ENCODE data around the gene KRT3. TPM values are rescaled to one million over a fixed set of nuclear protein-coding genes. Genes with fewer than 3 reads are reported as not detected.
A peak's percentile ranks its signal among the peaks of the same experiment; 100 is the strongest.

The KRT3 gene
- total RNA-seq, 4 donors from 2014 or later: not detected

DNA sequence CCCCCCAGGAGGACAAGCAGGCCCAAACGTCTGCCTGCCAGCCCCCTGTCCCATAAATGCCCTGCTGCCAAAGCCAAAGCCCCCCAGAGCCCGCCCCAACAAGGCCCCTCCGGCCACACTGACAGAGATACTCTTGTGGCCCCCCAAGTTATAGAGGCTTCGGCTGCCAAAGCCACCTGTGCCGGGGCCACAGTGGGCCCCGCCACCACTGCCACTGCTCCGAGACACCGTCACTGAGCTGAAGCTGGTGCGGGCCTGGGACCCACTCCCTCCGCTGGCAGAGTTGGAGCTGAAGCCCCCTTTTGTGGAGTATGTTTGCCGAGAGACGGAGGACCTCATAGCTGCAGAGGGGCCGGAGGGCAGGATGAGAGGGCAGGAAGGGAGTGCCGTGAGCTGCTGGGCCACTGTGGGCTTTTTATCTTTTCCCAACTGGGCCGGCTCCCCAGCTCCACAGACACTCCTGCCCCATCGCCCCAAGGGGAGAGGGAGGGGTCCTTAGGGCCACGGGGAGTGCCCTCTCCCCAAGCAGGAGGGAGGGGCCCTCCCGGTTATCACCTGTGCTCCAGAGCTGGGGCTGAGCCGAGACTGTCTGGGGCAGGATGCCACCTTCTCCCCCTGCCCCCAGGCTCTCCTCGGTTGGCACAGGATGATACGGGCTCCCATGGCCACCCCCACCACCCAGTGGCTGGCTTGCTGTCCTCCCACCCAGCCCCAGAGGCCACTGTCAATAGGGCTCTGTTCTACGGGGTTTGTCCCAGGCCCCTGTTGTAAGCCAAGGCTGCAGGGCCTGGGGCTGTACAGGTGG, 38.2 kb upstream of the KRT3 start, which contains the start of gene KRT79:
Gene KRT79 (minus strand): TSS at position 390 of the 805 bp plus-strand sequence. CDS start 51 bp downstream, at position 339.
- Histone ChIP-seq H3K9me3 (no peaks in the 10 kb centered on the region), H3K36me3 (no peaks in the 10 kb centered on the region), H3K27ac (no peak within 1 kb of the TSS), H3K4me3 (no peak within 1 kb of the TSS), H3K27me3 (no peaks in the 10 kb centered on the region), H3K4me1 (peaks cover 5% of the 10 kb centered on the region)
- TF ChIP-seq, protein P1, sequence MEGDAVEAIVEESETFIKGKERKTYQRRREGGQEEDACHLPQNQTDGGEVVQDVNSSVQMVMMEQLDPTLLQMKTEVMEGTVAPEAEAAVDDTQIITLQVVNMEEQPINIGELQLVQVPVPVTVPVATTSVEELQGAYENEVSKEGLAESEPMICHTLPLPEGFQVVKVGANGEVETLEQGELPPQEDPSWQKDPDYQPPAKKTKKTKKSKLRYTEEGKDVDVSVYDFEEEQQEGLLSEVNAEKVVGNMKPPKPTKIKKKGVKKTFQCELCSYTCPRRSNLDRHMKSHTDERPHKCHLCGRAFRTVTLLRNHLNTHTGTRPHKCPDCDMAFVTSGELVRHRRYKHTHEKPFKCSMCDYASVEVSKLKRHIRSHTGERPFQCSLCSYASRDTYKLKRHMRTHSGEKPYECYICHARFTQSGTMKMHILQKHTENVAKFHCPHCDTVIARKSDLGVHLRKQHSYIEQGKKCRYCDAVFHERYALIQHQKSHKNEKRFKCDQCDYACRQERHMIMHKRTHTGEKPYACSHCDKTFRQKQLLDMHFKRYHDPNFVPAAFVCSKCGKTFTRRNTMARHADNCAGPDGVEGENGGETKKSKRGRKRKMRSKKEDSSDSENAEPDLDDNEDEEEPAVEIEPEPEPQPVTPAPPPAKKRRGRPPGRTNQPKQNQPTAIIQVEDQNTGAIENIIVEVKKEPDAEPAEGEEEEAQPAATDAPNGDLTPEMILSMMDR (IDR thresholded peaks at IDR 0.05): no peak
- no peak for TF ChIP-seq EP300 (IDR thresholded peaks at IDR 0.05)
- TF ChIP-seq POLR2AphosphoS5 (IDR thresholded peaks at IDR 0.05): no peak
- TF ChIP-seq POLR2A (IDR thresholded peaks at IDR 0.05): no peak
- DNase-seq (ENCODE audit: low spot score in 2 of 2): peak in 1 of 2 donors; percentile 53
- 75% methylated on average over 17 of the region's 22 CpGs for WGBS

DNA sequence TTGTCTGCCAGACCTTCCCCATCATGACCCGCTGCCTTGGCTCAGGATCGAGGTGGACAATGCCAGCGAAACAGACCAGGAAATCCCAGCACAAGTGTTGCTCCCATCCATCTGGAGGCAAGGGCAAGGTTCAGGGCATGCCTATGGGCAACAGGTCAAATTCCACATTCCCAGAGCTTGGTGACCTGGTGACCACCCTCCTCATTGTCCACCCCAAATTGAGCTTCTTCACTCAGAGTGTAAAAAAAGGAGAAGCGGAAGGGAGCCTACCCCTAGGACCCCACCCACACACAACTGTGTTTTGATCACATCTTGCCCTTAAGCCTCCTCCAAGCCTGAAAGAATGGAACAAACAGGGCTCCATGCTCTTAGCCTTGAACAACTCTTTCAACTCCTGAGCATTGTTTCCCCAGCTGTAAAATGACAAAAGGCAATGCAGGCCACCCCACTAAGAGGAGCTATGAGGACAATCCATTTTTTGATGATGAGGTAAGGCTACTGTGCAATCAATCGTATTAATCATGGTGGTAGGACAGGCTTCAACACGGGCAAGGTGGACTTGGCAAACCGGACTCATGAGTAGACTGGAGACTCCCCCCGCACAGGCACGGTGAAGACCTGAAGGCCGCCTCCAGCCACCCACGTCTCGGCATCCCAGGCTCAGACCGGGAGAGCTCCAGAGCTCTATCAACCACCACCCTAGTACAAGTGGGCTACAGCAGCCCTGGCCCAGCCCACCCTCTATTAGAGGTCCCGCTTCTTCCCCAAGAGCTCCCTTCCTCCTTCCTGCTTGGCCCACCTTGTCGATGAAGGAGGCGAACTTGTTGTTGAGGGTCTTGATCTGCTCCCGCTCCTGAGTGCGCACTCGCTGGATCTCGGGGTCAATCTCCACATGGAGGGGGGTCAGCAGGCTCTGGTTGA, 37.3 kb upstream of the KRT3 start:
- DNase-seq (ENCODE audit: low spot score in 2 of 2): peak in 1 of 2 donors; percentile 30
- no peaks in the 10 kb centered on the region for H3K36me3 ChIP-seq
- no peaks in the 10 kb centered on the region for H3K27me3 ChIP-seq
- TF ChIP-seq POLR2AphosphoS5 (IDR thresholded peaks at IDR 0.05) (no peak), EP300 (IDR thresholded peaks at IDR 0.05) (no peak), POLR2A (IDR thresholded peaks at IDR 0.05) (no peak)
- TF ChIP-seq, protein P1 (IDR thresholded peaks at IDR 0.05): no peak
- no peaks in the 10 kb centered on the region for H3K9me3 ChIP-seq
- no peak overlapping the region for H3K4me3 ChIP-seq
- no peak overlapping the region for H3K27ac ChIP-seq
- H3K4me1 ChIP-seq: peaks cover 4% of the 10 kb centered on the region
- WGBS: 96% methylated on average over 19 of the region's 20 CpGs

DNA sequence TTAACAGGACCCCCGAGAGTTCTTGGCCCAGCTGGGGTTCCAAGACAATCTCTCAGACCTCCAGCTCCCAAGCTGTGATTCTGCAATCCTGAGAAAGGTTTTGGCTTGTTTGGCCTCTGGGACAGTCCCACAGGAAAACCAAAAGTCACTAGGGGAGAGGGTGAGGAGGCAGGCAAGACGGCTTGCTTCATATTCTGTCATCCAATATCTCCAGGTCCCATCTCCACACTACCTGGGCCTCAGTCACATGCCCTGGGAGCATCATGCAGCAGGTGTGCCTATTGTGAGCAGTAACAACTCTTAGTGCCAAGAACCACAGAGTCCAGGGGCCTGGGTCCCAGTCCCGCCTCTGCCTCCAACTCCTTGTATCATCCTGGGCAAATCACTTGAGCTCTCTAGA, 36.5 kb upstream of the KRT3 start:
- WGBS: 83% methylated on average over 3 of the region's 3 CpGs
- H3K4me3 ChIP-seq: no peak overlapping the region
- TF ChIP-seq, protein P1 (IDR thresholded peaks at IDR 0.05): no peak
- TF ChIP-seq POLR2AphosphoS5 (IDR thresholded peaks at IDR 0.05) (no peak), POLR2A (IDR thresholded peaks at IDR 0.05) (no peak), EP300 (IDR thresholded peaks at IDR 0.05) (no peak)
- H3K4me1 ChIP-seq: no peaks in the 10 kb centered on the region
- H3K36me3 ChIP-seq: no peaks in the 10 kb centered on the region
- DNase-seq (ENCODE audit: low spot score in 2 of 2): peak in 1 of 2 donors; percentile 13
- no peaks in the 10 kb centered on the region for H3K27me3 ChIP-seq
- no peak overlapping the region for H3K27ac ChIP-seq
- no peaks in the 10 kb centered on the region for H3K9me3 ChIP-seq

DNA sequence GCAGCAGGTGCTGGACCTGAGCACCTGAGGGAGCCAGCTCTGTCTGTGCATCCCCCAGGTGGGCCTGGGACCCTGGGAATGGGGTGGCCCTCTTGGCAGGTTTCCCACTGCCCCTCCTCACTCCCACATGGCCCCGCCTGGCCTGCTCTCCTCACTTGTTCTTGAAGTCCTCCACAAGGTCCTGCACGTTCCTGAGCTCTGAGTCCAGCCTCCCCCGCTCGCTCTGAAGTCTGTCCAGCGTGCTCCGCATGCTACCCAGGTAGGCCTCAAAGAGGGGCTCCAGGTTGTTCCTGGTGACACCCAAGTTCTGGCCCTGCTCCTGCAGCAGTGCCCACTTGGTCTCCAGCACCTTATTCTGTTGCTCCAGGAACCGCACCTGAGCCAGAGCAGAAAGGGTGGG, 35.3 kb upstream of the KRT3 start:
- Histone ChIP-seq H3K4me1 (no peaks in the 10 kb centered on the region), H3K36me3 (no peaks in the 10 kb centered on the region), H3K27me3 (no peaks in the 10 kb centered on the region), H3K9me3 (no peaks in the 10 kb centered on the region), H3K27ac (no peak overlapping the region), H3K4me3 (no peak overlapping the region)
- WGBS: 84% methylated on average over 6 of the region's 7 CpGs
- TF ChIP-seq, protein P1 (IDR thresholded peaks at IDR 0.05): no peak
- TF ChIP-seq EP300 (IDR thresholded peaks at IDR 0.05): no peak
- TF ChIP-seq POLR2A (IDR thresholded peaks at IDR 0.05): no peak
- no peak for TF ChIP-seq POLR2AphosphoS5 (IDR thresholded peaks at IDR 0.05)
- DNase-seq (ENCODE audit: low spot score in 2 of 2): peak in 1 of 2 donors; percentile 49
